GM13977 (cell line): Measurements from ENCODE around the gene SAT1.

ENCODE experiments used
- DNase-seq: peaks from one replicate; pipeline ENCODE4 v3.0.0; 2012; ENCODE audit warnings: low spot score
- CTCF ChIP-seq: IDR thresholded peaks from 2 replicates; pipeline ENCODE4 v1.5.1; 2012; ENCODE audit warnings: mild to moderate bottlenecking, control low read depth; ENCODE audit not compliant: insufficient read depth; ENCODE audit errors: extremely low read depth, missing control alignments
- in situ Hi-C: fragments of 300-500 bp; cut with MboI; formaldehyde crosslinking; loops from one replicate; pipeline ENCODE4 v1.12.0; 2022; ENCODE audit warnings: low sequenced_read_pairs, low pct_unique_long_range_greater_than_20kb, mixed read lengths, inconsistent platforms; ENCODE audit not compliant: unreplicated experiment

Gene SAT1

GRCh38 chrX:23822397-23822796 is 39.4 kb downstream of the SAT1 start:
- DNase-seq = no peak
- TF ChIP-seq CTCF = no peak
- in situ Hi-C loops = no loop called here

GRCh38 chrX:23822841-23823240 is 39.9 kb downstream of the SAT1 start:
- DNase-seq = no peak

DNA sequence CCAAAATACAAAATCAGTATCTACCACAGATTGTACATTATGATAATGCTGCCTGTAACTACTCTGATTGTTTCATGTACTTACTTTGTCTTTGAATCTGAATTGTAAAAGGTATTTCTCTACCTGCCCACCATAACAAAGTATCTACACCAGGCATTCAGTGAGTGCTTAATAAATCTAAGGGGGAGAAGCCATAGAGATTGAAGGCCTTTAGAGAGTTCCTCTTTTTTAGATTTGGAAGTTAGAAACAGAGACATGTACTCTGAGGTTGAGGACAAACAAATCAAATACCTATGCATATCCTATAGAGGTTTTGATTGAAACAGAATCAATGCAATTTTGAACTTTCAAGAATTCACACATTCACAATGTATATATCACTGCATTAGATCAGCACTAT is 42.7 kb downstream of the SAT1 start:
- no peak for DNase-seq

More at GRCh38 chrX:23822841-23823240, 39.9 kb downstream of the SAT1 start:
- no peak for TF ChIP-seq CTCF
- in situ Hi-C loops = no loop called here

GRCh38 chrX:23826216-23826615 is 43.2 kb downstream of the SAT1 start:
- DNase-seq = no peak
- no peak for TF ChIP-seq CTCF
- in situ Hi-C loops = no loop called here

More for the DNA sequence above, 42.7 kb downstream of the SAT1 start:
- in situ Hi-C loops = no loop called here
- no peak for TF ChIP-seq CTCF

DNA sequence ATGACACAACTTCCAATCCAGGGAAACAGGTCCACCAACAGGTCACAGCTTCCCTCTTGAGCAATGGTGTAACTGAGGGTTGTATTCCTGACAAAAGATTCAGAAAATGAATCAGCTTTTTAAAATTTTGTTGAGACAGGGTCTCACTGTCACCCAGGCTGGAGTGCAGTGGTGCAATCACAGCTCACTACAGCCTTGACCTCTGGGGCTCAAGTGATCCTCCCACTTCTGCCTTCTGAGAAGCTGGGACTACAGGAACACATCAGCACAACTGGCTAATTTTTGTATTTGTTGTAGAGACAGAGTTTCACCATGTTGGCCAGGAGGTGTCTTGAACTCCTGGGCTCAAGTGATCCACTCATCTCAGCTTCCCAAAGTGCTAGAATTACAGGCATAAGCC is 43.7 kb downstream of the SAT1 start:
- no peak for TF ChIP-seq CTCF
- no peak for DNase-seq
- in situ Hi-C loops = no loop called here

GRCh38 chrX:23828881-23829280 is 45.9 kb downstream of the SAT1 start:
- no peak for TF ChIP-seq CTCF
- in situ Hi-C loops = no loop called here
- no peak for DNase-seq

DNA sequence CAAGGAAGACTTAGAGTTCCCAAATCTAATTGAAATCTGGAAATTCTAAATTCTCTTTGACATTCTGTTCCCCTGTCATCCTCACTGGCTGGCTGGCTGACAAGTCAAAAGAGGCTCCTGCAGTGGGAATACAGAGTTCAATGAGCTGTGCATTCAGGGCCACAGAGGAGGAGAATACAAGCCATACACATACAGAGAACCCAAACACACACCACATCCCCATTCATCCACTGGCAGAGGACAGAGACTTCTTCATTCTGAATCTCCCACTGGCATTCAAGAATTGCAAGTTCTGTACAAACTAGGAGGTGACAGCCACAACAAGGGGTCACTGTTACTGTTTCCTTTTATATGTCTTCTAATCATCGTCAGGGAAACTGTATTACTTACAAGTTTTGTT is 49.7 kb downstream of the SAT1 start:
- in situ Hi-C loops = no loop called here
- no peak for TF ChIP-seq CTCF
- no peak for DNase-seq
